Muscle layer of colon (tissue), 2 donors: Measurements from ENCODE around the gene IMMP2L.
"Not testable (repeated sequence)": the region's sequence is repeated elsewhere in the genome, so short reads cannot be mapped to it uniquely, and the experiment has no call there.

Experiments used
- H3K27ac ChIP-seq: one replicate; pipeline ENCODE4 v1.7.0; 2013; ENCODE audit warnings: low read depth, mild to moderate bottlenecking, low read length, moderate library complexity
- H3K27me3 ChIP-seq, 2 donors: one replicate each; pipeline ENCODE4 v1.7.0; 2013; ENCODE audit warnings: low read length in 2 of 2, mild to moderate bottlenecking in 2 of 2; ENCODE audit not compliant: insufficient read depth in 2 of 2, control insufficient read depth in 1 of 2
- H3K36me3 ChIP-seq: one replicate; pipeline ENCODE4 v1.7.0; 2013; ENCODE audit warnings: mild to moderate bottlenecking, low read length; ENCODE audit not compliant: insufficient read depth
- H3K4me1 ChIP-seq: one replicate; pipeline ENCODE4 v1.7.0; 2013; ENCODE audit warnings: mild to moderate bottlenecking, low read length; ENCODE audit not compliant: insufficient read depth
- H3K4me3 ChIP-seq, 2 donors: one replicate each; pipeline ENCODE4 v1.7.0; 2013; ENCODE audit warnings: low read length in 2 of 2, low read depth in 1 of 2, mild to moderate bottlenecking in 1 of 2, moderate library complexity in 1 of 2
- H3K9ac ChIP-seq: one replicate; pipeline ENCODE4 v1.7.0; 2013; ENCODE audit warnings: low read length
- H3K9me3 ChIP-seq: one replicate; pipeline ENCODE4 v1.7.0; 2013; ENCODE audit warnings: mild to moderate bottlenecking, low read length
- donor health status: abdominal sarcoma.
- donor health status: Adenocarcinoma of cecum.

The IMMP2L gene

DNA sequence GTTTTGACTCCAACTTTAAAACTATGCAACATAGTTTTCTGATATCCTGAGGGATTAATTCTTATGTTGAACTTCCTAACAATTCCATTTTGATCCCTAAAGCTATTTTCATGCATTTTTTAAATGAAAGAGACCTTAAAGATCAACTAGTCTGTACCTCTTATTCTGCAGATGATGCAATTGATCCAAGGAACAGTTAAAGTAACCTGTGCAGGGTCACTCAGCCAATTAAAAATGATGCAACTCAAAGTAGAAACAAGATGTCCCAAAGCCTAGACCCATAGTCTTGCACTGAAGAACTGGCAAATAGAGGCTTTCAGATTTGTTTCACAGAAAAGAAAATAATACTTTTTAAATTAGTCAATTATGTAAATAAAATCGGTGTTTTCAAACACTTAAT lies 86.3 kb downstream of the IMMP2L start:
- Histone ChIP-seq H3K27ac (no peak overlapping the region), H3K27me3 (no peaks in the 10 kb centered on the region), H3K4me3 (no peak overlapping the region), H3K36me3 (no peaks in the 10 kb centered on the region), H3K4me1 (peaks cover 3% of the 10 kb centered on the region), H3K9ac (no peak overlapping the region), H3K9me3 (no peaks in the 10 kb centered on the region)

DNA sequence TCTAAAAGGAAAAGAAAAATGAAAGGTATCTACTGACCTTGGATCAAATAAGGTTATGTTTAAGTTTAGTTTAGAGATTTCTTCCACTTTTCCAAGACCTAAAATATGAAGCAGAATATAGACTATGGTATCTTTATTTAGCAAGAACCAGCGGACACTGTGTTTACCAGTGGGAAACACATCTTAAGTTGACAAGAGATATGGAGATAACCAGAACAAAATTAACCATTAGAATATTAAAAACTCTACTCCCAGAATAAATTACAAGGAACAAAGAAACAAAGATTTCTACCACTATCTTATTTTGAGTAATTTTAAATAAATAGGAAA lies 86.9 kb downstream of the IMMP2L start:
- H3K4me1 ChIP-seq, result peaks cover 3% of the 10 kb centered on the region
- H3K4me3 ChIP-seq, result no peak overlapping the region
- H3K27ac ChIP-seq, result no peak overlapping the region
- no peaks in the 10 kb centered on the region for H3K27me3 ChIP-seq
- no peak overlapping the region for H3K9ac ChIP-seq
- no peaks in the 10 kb centered on the region for H3K9me3 ChIP-seq
- H3K36me3 ChIP-seq, result no peaks in the 10 kb centered on the region

DNA sequence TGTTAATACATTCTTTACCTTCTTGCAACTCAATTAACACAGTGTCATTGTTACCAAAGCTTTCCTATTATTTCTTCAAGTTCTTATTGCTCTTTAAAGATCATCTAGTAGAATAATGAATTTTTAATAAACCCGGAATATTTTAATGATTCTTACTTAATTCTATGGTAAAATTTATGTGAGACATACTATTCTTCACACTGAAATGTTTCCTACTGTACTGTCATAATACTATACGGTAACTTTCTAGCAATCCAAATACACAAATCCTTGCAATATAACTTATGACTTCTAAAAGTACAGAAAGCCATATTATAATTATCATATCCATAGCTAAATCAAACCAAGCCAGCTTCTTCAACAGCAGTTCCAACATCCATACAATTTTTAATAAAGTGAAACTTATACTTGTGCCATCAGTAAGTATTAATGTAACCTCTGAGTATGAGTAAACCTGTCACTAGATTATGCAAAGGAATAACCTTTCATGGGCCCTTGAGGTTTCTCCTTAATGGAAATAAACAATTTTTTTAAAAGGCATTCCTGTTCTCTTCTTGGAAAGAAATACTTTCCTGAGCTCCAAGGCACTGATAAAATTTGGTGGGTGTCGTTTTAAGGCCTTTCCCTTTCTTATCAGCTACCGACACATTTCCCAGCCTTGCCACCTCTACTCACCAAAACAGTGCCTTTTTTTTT lies 87.4 kb downstream of the IMMP2L start:
- no peak overlapping the region for H3K4me3 ChIP-seq
- no peak overlapping the region for H3K9ac ChIP-seq
- H3K27me3 ChIP-seq, result no peaks in the 10 kb centered on the region
- no peaks in the 10 kb centered on the region for H3K9me3 ChIP-seq
- H3K36me3 ChIP-seq, result no peaks in the 10 kb centered on the region
- peaks cover 3% of the 10 kb centered on the region for H3K4me1 ChIP-seq
- H3K27ac ChIP-seq, result no peak overlapping the region

DNA sequence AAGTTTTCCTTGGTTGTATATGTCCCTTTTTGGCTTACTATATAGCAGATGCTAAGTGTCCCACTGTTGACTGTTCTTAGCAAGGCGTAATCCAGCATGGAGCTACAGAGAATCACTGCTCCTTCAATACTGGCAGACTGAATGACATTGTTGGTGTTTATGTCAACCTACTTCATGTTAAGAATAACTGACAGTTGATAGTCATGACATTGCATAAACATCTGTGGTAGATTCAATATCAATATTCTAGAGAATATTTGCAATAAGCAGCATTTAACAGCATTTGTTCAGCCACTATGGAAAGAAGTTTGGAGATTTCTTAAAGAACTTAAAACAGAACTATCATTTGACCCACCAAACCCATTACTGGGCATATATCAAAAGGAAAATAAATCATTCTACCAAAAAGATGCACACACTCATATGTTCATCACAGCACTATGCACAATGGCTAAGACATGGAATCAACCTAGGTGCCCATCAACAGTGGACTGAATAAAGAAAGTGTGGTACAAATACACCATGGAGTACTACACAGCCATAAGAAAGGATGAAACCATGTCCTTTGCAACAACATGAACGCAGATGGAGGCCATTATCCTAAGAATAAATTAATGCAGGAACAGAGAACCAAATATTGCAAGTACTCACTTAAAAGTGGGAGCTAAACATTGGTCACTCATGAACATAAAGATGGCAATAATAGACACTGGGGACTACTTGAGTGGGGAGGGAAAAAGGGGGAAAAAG lies 88.7 kb downstream of the IMMP2L start:
- H3K4me3 ChIP-seq, result no peak overlapping the region
- no peak overlapping the region for H3K27ac ChIP-seq
- peaks cover 3% of the 10 kb centered on the region for H3K4me1 ChIP-seq
- H3K9ac ChIP-seq, result no peak overlapping the region
- no peaks in the 10 kb centered on the region for H3K9me3 ChIP-seq
- no peaks in the 10 kb centered on the region for H3K36me3 ChIP-seq
- no peaks in the 10 kb centered on the region for H3K27me3 ChIP-seq

DNA sequence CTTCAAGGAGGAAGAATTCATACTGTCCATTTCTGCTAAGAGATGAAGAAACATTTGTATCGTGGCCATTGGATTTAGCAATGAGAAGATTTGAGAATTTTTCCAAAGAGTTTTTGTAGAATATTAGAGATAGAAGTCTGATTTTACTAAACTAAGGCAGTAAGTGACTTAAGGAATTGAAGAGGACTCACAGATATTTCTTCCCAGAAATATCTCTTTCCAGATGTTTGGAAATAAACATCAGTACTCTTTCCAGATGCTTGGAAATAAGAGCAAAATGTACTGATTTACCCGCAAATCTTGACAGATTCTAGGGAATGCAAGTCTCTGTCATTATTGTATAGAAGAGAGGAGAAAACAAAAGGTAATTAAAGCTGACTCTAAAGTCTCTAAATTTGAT lies 91.3 kb downstream of the IMMP2L start:
- no peak overlapping the region for H3K9ac ChIP-seq
- no peaks in the 10 kb centered on the region for H3K36me3 ChIP-seq
- H3K9me3 ChIP-seq, result no peaks in the 10 kb centered on the region
- H3K27ac ChIP-seq, result no peak overlapping the region
- no peaks in the 10 kb centered on the region for H3K27me3 ChIP-seq
- no peak overlapping the region for H3K4me3 ChIP-seq
- peaks cover 3% of the 10 kb centered on the region for H3K4me1 ChIP-seq

DNA sequence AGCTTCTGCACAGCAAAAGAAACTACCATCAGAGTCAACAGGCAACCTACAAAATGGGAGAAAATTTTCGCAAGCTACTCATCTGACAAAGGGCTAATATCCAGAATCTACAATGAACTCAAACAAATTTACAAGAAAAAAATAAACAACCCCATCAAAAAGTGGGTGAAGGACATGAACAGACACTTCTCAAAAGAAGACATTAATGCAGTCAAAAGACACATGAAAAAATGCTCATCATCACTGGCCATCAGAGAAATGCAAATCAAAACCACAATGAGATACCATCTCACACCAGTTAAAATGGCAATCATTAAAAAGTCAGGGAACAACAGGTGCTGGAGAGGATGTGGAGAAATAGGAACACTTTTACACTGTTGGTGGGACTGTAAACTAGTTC lies 92.4 kb downstream of the IMMP2L start:
- H3K4me1 ChIP-seq, H3K4me3 ChIP-seq, H3K27ac ChIP-seq, H3K27me3 ChIP-seq, H3K9me3 ChIP-seq, H3K36me3 ChIP-seq, H3K9ac ChIP-seq: not testable (repeated sequence)

DNA sequence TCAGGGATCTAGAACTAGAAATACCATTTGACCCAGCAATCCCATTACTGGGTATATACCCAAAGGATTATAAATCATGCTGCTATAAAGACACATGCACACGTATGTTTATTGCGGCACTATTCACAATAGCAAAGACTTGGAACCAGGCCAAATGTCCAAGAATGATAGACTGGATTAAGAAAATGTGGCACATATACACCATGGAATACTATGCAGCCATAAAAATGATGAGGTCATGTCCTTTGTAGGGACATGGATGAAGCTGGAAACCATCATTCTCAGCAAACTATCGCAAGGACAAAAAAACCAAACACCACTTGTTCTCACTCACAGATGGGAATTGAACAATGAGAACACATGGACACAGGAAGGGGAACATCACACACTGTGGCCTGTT lies 96.5 kb downstream of the IMMP2L start:
- H3K9ac ChIP-seq, H3K9me3 ChIP-seq, H3K4me3 ChIP-seq, H3K27me3 ChIP-seq, H3K36me3 ChIP-seq, H3K4me1 ChIP-seq, H3K27ac ChIP-seq: not testable (repeated sequence)

DNA sequence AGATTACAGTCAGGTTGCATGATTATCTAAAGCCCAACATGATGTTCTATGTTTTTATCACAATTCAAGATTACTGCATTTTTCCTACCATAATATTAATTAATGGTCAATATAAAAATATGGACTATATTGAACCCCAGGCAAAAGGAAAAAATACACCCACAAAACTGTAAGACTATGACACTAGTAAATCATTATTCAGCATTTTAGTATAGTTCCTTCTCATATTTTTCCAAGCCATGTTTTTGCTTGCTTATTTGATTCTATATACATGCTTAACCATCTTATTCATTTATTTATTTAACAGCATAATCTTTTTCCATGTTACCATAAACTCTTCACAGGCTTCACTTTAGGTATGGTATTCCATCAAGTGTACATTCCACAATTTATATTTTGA lies 101.6 kb downstream of the IMMP2L start:
- no peaks in the 10 kb centered on the region for H3K27me3 ChIP-seq
- no peak overlapping the region for H3K9ac ChIP-seq
- no peaks in the 10 kb centered on the region for H3K36me3 ChIP-seq
- no peak overlapping the region for H3K4me3 ChIP-seq
- no peaks in the 10 kb centered on the region for H3K4me1 ChIP-seq
- H3K9me3 ChIP-seq, result no peaks in the 10 kb centered on the region
- H3K27ac ChIP-seq, result no peak overlapping the region

DNA sequence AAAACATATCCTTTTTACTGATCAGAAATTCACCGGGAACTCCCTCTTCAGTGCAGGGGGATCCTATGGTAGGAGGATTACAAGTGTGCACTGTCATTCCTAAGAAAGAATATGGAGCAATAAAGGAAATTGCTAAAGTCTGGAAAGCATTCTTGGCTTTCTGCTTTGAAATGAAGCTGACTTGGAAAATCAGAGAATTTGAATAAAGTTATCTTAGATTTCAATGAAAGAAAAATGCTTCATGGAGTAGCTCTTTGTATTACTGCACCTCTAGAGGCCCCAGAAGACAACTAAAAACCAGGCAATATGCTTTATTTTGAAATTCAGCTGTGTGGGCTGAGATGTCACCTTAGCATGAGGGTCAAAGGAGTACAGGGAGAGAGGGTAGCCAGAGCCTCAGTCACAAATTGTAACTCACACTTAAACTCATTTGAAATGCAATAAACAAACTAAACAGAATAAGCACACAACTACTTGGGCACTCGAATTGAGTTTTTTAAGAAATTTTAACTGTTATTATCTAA lies 102.5 kb downstream of the IMMP2L start:
- Histone ChIP-seq H3K9ac (no peak overlapping the region), H3K4me1 (no peaks in the 10 kb centered on the region)

DNA sequence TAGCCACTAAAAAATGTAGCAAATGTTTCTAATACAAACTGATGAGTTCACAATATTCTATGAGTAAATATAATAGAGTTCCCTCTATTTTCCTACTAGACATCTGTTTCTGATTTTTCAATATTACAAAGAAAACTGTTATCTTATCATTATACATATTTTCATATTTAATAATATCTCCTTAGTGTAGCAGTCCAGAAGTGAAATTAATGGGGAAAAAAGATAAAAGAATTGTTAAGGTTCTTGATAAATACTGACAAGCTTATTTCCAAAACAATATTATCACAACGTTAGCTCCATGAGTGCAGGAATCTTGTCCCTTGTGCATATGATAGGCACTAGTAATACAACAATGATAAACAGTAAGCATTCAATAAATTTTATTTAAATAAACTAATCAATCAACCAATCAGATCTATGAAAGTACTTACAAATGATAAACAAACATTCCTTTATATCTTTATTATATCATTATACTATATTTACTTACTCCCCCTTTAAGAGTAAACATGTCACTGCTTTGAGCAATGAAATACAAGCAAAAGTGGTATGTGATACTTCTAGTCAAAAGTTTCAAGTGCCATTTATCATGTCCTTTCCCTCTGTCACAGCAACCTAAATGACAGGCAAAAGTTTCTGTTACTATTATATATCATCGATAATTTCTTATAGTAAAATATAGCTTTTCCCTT lies 103.1 kb downstream of the IMMP2L start:
- no peaks in the 10 kb centered on the region for H3K36me3 ChIP-seq
- H3K9me3 ChIP-seq, result no peaks in the 10 kb centered on the region
- no peaks in the 10 kb centered on the region for H3K4me1 ChIP-seq
- H3K27me3 ChIP-seq, result no peaks in the 10 kb centered on the region
- H3K27ac ChIP-seq, result no peak overlapping the region
- no peak overlapping the region for H3K4me3 ChIP-seq
- no peak overlapping the region for H3K9ac ChIP-seq

More for the DNA sequence above, 102.5 kb downstream of the IMMP2L start:
- Histone ChIP-seq H3K36me3 (no peaks in the 10 kb centered on the region), H3K27me3 (no peaks in the 10 kb centered on the region), H3K4me3 (no peak overlapping the region), H3K9me3 (no peaks in the 10 kb centered on the region), H3K27ac (no peak overlapping the region)

DNA sequence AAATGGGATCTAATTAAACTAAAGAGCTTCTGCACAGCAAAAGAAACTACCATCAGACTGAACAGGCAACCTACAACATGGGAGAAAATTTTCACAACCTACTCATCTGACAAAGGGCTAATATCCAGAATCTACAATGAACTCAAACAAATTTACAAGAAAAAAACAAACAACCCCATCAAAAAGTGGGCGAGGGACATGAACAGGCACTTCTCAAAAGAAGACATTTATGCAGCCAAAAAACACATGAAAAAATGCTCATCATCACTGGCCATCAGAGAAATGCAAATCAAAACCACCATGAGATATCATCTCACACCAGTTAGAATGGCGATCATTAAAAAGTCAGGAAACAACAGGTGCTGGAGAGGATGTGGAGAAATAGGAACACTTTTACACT lies 111.6 kb downstream of the IMMP2L start:
- not testable (repeated sequence) for H3K4me1 ChIP-seq, H3K36me3 ChIP-seq, H3K4me3 ChIP-seq, H3K9me3 ChIP-seq, H3K27me3 ChIP-seq, H3K9ac ChIP-seq, H3K27ac ChIP-seq
